Measurements from ENCODE around the gene BAG3. TPM values are rescaled to one million over a fixed set of nuclear protein-coding genes. Genes with fewer than 3 reads are reported as not detected.

BAG3 gene
- total RNA-seq, 4 donors from 2014 or later = 337 to 626 (median 393) TPM

DNA sequence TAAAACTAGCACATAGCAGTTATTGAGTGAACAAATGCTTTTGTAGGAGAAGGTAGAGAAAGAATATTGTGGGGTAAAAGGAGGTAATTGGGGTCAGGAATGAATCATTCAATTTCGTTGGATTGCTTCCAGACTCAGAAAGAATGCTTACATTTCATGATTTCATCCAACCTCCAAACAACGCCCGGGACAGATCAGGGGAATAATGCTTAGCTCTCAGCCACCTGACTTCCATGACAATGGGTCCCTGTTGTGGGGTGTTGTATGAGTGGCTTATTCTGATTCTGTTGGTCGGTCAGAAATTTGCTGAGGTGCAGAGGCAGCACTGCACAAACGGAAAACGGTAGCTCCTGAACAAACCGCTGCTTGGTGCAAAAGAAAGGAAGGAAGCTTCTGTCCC, 50.7 kb downstream of the BAG3 start:
- H3K4me3 ChIP-seq = no peak overlapping the region

DNA sequence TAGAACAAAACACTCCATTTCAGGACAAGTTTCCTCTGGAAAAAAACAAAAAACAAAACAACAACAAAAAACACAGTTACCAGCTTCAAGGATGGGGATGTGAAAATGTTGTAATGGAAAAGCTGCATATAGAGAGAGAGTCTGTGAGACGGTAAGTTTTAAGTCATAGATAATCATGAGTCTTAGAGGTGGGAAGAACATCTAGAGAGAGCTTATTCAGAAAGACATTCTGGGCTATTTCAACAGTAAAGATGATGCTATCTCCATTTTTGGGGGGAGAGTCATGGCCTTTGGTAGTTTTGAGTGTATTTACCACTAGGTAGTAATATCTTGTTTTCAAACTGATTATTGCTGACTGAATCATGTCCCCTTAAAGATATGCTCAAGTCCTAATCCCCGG, 51.4 kb downstream of the BAG3 start:
- no peak for DNase-seq
- in situ Hi-C loops (cut with MboI; ENCODE audit: low sequenced_read_pairs in 4 of 4) = loop anchor here in 1 of 4 donors (25.0 kb wide), 1 partner anchor 90 kb away; no protein-coding TSS in a partner anchor

More for the DNA sequence above, 50.7 kb downstream of the BAG3 start:
- no peak for ATAC-seq
- DNase-seq = no peak
- TF ChIP-seq POLR2A (IDR thresholded peaks at IDR 0.05) = no peak
- TF ChIP-seq, protein P1, sequence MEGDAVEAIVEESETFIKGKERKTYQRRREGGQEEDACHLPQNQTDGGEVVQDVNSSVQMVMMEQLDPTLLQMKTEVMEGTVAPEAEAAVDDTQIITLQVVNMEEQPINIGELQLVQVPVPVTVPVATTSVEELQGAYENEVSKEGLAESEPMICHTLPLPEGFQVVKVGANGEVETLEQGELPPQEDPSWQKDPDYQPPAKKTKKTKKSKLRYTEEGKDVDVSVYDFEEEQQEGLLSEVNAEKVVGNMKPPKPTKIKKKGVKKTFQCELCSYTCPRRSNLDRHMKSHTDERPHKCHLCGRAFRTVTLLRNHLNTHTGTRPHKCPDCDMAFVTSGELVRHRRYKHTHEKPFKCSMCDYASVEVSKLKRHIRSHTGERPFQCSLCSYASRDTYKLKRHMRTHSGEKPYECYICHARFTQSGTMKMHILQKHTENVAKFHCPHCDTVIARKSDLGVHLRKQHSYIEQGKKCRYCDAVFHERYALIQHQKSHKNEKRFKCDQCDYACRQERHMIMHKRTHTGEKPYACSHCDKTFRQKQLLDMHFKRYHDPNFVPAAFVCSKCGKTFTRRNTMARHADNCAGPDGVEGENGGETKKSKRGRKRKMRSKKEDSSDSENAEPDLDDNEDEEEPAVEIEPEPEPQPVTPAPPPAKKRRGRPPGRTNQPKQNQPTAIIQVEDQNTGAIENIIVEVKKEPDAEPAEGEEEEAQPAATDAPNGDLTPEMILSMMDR (IDR thresholded peaks at IDR 0.05 in 4 of 5, conservative IDR thresholded peaks at IDR 0.05 in 1 of 5) = no peak
- intact Hi-C loops (cut with DNase I; ENCODE audit: low total_unique reads) (no loop called here), in situ Hi-C loops (cut with MboI; ENCODE audit: low sequenced_read_pairs in 4 of 4) (loop anchor here in 1 of 4 donors (25.0 kb wide), 1 partner anchor 90 kb away; no protein-coding TSS in a partner anchor)
- H3K27ac ChIP-seq = no peak overlapping the region
- H3K9me3 ChIP-seq = no peaks in the 10 kb centered on the region
- H3K27me3 ChIP-seq = no peaks in the 10 kb centered on the region
- H3K36me3 ChIP-seq = no peaks in the 10 kb centered on the region
- H3K4me1 ChIP-seq = no peaks in the 10 kb centered on the region

DNA sequence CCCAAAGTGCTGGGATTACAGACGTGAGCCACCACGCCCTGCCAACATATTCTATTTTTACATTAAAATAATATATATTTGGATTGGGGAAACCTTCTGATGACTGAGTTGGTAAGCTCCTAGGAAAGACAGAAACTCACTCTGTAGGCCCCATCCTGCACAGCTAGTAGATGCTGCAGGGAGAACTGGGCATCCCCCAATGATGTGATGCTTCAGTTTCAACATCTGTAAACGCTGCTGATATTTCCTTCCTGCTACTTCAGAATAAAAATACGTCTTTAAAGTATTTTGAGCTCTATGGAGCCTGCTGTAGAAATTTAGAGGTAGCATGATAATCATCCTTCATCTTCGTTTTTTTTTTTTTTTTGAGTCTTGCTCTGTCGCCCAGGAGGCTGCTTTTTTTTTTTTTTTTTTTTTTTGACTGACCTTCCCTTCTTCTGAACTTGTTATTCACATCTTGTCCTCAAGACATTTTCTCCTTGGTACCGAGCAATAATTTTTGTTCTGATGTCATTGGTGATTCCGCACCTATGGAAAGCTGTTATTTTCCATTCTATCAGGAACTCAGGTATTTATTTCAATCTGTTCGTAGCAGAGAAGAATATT, 52.8 kb downstream of the BAG3 start:
- DNase-seq = no peak
- H3K4me1 ChIP-seq = no peaks in the 10 kb centered on the region
- H3K36me3 ChIP-seq = no peaks in the 10 kb centered on the region
- no peaks in the 10 kb centered on the region for H3K27me3 ChIP-seq
- H3K4me3 ChIP-seq = no peak overlapping the region
- H3K27ac ChIP-seq = no peak overlapping the region
- in situ Hi-C loops (cut with MboI; ENCODE audit: low sequenced_read_pairs in 4 of 4) (loop anchor here in 1 of 4 donors (25.0 kb wide), 1 partner anchor 92 kb away; no protein-coding TSS in a partner anchor), intact Hi-C loops (cut with DNase I; ENCODE audit: low total_unique reads) (no loop called here)
- no peak for ATAC-seq
- no peak for TF ChIP-seq POLR2A (IDR thresholded peaks at IDR 0.05)
- TF ChIP-seq, protein P1 (IDR thresholded peaks at IDR 0.05 in 4 of 5, conservative IDR thresholded peaks at IDR 0.05 in 1 of 5) = no peak
- no peaks in the 10 kb centered on the region for H3K9me3 ChIP-seq

More for the DNA sequence above, 51.4 kb downstream of the BAG3 start:
- no peaks in the 10 kb centered on the region for H3K4me1 ChIP-seq
- no peak overlapping the region for H3K27ac ChIP-seq
- no peaks in the 10 kb centered on the region for H3K9me3 ChIP-seq
- TF ChIP-seq, protein P1 (IDR thresholded peaks at IDR 0.05 in 4 of 5, conservative IDR thresholded peaks at IDR 0.05 in 1 of 5) = no peak
- TF ChIP-seq POLR2A (IDR thresholded peaks at IDR 0.05) = no peak
- no peak overlapping the region for H3K4me3 ChIP-seq
- H3K27me3 ChIP-seq = no peaks in the 10 kb centered on the region
- ATAC-seq = no peak
- intact Hi-C loops (cut with DNase I; ENCODE audit: low total_unique reads) = no loop called here
- no peaks in the 10 kb centered on the region for H3K36me3 ChIP-seq

DNA sequence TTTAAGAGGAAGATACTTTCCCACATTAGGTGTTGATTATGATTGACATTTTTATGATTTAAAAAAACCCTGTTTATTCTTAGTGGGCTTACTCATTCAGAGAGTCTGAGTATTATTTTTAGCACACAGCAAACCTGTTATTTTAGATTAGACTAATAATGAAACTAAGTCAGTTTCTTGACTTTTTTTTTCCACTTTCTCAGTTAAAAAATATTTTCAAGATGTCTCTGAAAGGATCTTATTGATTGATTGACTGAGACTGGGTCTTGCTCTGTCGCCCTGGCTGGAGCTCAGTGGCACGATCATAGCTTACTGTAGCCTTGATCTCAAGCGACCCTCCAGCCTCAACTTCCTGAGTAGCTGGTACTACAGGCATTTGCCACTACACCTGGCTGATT, 54.3 kb downstream of the BAG3 start:
- intact Hi-C loops (cut with DNase I; ENCODE audit: low total_unique reads) = no loop called here
- H3K27ac ChIP-seq = no peak overlapping the region
- no peaks in the 10 kb centered on the region for H3K4me1 ChIP-seq
- ATAC-seq = peak in 1 of 2 donors; percentile 56
- H3K27me3 ChIP-seq = no peaks in the 10 kb centered on the region
- DNase-seq = no peak
- H3K36me3 ChIP-seq = no peaks in the 10 kb centered on the region
- in situ Hi-C loops (cut with MboI; ENCODE audit: low sequenced_read_pairs in 4 of 4) = loop anchor here in 1 of 4 donors (25.0 kb wide), 1 partner anchor 93 kb away; no protein-coding TSS in a partner anchor
- no peak for TF ChIP-seq POLR2A (IDR thresholded peaks at IDR 0.05)
- TF ChIP-seq, protein P1 (IDR thresholded peaks at IDR 0.05 in 4 of 5, conservative IDR thresholded peaks at IDR 0.05 in 1 of 5) = no peak
- H3K4me3 ChIP-seq = no peak overlapping the region
- H3K9me3 ChIP-seq = no peaks in the 10 kb centered on the region
